ACHN (cell line): ENCODE data around the gene ALG12.
A peak's percentile ranks its signal among the peaks of the same experiment; 100 is the strongest.
"Not testable (repeated sequence)": the region's sequence is repeated elsewhere in the genome, so short reads cannot be mapped to it uniquely, and the experiment has no call there.

Experiments used
- DNase-seq: peaks from one replicate; pipeline ENCODE4 v3.0.0-alpha.2; 2015
- in situ Hi-C: cut with HindIII; loops from 2 replicates; pipeline ENCODE4 v1.10.0; 2017; ENCODE audit warnings: low sequenced_read_pairs, low pct_ligation_motif_present, low pct_unique_long_range_greater_than_20kb

Gene ALG12

GRCh38 chr22:49948958-49949913 lies 31.0 kb upstream of the ALG12 start:
- in situ Hi-C loops, result no loop called here
- no peak for DNase-seq

GRCh38 chr22:49948116-49948957 lies 30.1 kb upstream of the ALG12 start:
- in situ Hi-C loops, result no loop called here

GRCh38 chr22:49947296-49947622 lies 29.0 kb upstream of the ALG12 start:
- no peak for DNase-seq
- in situ Hi-C loops, result no loop called here

More at GRCh38 chr22:49948116-49948957, 30.1 kb upstream of the ALG12 start:
- no peak for DNase-seq

GRCh38 chr22:49946612-49947295 lies 28.5 kb upstream of the ALG12 start:
- in situ Hi-C loops, result no loop called here
- DNase-seq, result no peak

- in situ Hi-C loops, result not testable (repeated sequence)
- peak; percentile 36 for DNase-seq
These were observed 27.0 kb upstream of the ALG12 start for GRCh38 chr22:49945042-49945794.

- in situ Hi-C loops, result no loop called here
- no peak for DNase-seq
These were observed 26.2 kb upstream of the ALG12 start for GRCh38 chr22:49944399-49944891.

GRCh38 chr22:49943771-49944398 lies 25.6 kb upstream of the ALG12 start:
- no peak for DNase-seq
- in situ Hi-C loops, result no loop called here

GRCh38 chr22:49943405-49943765 lies 25.1 kb upstream of the ALG12 start:
- in situ Hi-C loops, result no loop called here
- no peak for DNase-seq

- in situ Hi-C loops, result no loop called here
- DNase-seq, result no peak
These were observed 24.5 kb upstream of the ALG12 start for GRCh38 chr22:49942565-49943404.

- DNase-seq, result no peak
- in situ Hi-C loops, result no loop called here
These were observed 23.5 kb upstream of the ALG12 start for GRCh38 chr22:49941507-49942316.

GRCh38 chr22:49938565-49939136 lies 20.4 kb upstream of the ALG12 start:
- in situ Hi-C loops, result no loop called here
- DNase-seq, result no peak

GRCh38 chr22:49937758-49938564 lies 19.7 kb upstream of the ALG12 start:
- in situ Hi-C loops, result no loop called here
- DNase-seq, result no peak

- no peak for DNase-seq
- in situ Hi-C loops, result no loop called here
These were observed 18.9 kb upstream of the ALG12 start for GRCh38 chr22:49936973-49937757.
